ENCODE results near the gene CFAP43. TPM values are rescaled to one million over a fixed set of nuclear protein-coding genes. Genes with fewer than 3 reads are reported as not detected.

The CFAP43 gene
- total and polyA plus RNA-seq, 2 experiments from 2014 or later = 0.24 to 0.44 TPM

- no peak overlapping the region for H3K4me3 ChIP-seq
- DNase-seq (ENCODE audit: low spot score) (no peak), ATAC-seq (no peak)
- TF ChIP-seq EZH2 (IDR thresholded peaks at IDR 0.05; ENCODE audit: low read depth, unreplicated experiment) = no peak
- no peak for TF ChIP-seq EZH2phosphoT487 (IDR thresholded peaks at IDR 0.05; ENCODE audit: unreplicated experiment)
- no peak for TF ChIP-seq NANOG (IDR thresholded peaks at IDR 0.05; ENCODE audit: borderline replicate concordance)
- TF ChIP-seq, protein P1, sequence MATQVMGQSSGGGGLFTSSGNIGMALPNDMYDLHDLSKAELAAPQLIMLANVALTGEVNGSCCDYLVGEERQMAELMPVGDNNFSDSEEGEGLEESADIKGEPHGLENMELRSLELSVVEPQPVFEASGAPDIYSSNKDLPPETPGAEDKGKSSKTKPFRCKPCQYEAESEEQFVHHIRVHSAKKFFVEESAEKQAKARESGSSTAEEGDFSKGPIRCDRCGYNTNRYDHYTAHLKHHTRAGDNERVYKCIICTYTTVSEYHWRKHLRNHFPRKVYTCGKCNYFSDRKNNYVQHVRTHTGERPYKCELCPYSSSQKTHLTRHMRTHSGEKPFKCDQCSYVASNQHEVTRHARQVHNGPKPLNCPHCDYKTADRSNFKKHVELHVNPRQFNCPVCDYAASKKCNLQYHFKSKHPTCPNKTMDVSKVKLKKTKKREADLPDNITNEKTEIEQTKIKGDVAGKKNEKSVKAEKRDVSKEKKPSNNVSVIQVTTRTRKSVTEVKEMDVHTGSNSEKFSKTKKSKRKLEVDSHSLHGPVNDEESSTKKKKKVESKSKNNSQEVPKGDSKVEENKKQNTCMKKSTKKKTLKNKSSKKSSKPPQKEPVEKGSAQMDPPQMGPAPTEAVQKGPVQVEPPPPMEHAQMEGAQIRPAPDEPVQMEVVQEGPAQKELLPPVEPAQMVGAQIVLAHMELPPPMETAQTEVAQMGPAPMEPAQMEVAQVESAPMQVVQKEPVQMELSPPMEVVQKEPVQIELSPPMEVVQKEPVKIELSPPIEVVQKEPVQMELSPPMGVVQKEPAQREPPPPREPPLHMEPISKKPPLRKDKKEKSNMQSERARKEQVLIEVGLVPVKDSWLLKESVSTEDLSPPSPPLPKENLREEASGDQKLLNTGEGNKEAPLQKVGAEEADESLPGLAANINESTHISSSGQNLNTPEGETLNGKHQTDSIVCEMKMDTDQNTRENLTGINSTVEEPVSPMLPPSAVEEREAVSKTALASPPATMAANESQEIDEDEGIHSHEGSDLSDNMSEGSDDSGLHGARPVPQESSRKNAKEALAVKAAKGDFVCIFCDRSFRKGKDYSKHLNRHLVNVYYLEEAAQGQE (IDR thresholded peaks at IDR 0.05; ENCODE audit: unreplicated experiment) = no peak
- TF ChIP-seq JUNB (IDR thresholded peaks at IDR 0.05; ENCODE audit: unreplicated experiment) = no peak
- TF ChIP-seq, protein P2, sequence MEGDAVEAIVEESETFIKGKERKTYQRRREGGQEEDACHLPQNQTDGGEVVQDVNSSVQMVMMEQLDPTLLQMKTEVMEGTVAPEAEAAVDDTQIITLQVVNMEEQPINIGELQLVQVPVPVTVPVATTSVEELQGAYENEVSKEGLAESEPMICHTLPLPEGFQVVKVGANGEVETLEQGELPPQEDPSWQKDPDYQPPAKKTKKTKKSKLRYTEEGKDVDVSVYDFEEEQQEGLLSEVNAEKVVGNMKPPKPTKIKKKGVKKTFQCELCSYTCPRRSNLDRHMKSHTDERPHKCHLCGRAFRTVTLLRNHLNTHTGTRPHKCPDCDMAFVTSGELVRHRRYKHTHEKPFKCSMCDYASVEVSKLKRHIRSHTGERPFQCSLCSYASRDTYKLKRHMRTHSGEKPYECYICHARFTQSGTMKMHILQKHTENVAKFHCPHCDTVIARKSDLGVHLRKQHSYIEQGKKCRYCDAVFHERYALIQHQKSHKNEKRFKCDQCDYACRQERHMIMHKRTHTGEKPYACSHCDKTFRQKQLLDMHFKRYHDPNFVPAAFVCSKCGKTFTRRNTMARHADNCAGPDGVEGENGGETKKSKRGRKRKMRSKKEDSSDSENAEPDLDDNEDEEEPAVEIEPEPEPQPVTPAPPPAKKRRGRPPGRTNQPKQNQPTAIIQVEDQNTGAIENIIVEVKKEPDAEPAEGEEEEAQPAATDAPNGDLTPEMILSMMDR (conservative IDR thresholded peaks at IDR 0.05; ENCODE audit: low read depth in 2 of 2) = no peak
- TF ChIP-seq CREB1 (CRISPR knock-in tag; IDR thresholded peaks at IDR 0.05; ENCODE audit: low read depth) = no peak
- TF ChIP-seq POLR2AphosphoS5 (IDR thresholded peaks at IDR 0.05; ENCODE audit: low read depth) = no peak
- no peak for TF ChIP-seq STAT1 (IDR thresholded peaks at IDR 0.05; ENCODE audit: unreplicated experiment)
- TF ChIP-seq, protein P3, sequence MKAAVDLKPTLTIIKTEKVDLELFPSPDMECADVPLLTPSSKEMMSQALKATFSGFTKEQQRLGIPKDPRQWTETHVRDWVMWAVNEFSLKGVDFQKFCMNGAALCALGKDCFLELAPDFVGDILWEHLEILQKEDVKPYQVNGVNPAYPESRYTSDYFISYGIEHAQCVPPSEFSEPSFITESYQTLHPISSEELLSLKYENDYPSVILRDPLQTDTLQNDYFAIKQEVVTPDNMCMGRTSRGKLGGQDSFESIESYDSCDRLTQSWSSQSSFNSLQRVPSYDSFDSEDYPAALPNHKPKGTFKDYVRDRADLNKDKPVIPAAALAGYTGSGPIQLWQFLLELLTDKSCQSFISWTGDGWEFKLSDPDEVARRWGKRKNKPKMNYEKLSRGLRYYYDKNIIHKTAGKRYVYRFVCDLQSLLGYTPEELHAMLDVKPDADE (IDR thresholded peaks at IDR 0.05) = no peak
- TF ChIP-seq ZNF462 (CRISPR knock-in tag; IDR thresholded peaks at IDR 0.05) = no peak
- no peak for TF ChIP-seq ZNF331 (CRISPR knock-in tag; IDR thresholded peaks at IDR 0.05; ENCODE audit: low read depth)
- no peak for TF ChIP-seq ZNF114 (CRISPR knock-in tag; IDR thresholded peaks at IDR 0.05)
- no peak overlapping the region for H3K27ac Mint-ChIP-seq
- H3K4me2 ChIP-seq = no peak overlapping the region
- no peak overlapping the region for H3K4me3 Mint-ChIP-seq
- H3K9me2 ChIP-seq (ENCODE audit: insufficient read depth) = no peaks in the 10 kb centered on the region
- H3K79me2 ChIP-seq (replicated peaks; ENCODE audit: insufficient read depth) = no peaks in the 10 kb centered on the region
- H3K27ac ChIP-seq (ENCODE audit: low read depth) = no peak overlapping the region
- no peak overlapping the region for H2AFZ ChIP-seq
- H3F3A ChIP-seq (replicated peaks; ENCODE audit: low read depth) = no peaks in the 10 kb centered on the region
- no peaks in the 10 kb centered on the region for H3K36me3 ChIP-seq (ENCODE audit: insufficient read depth)
- H3K4me1 ChIP-seq (ENCODE audit: insufficient read depth) = no peaks in the 10 kb centered on the region
- no peaks in the 10 kb centered on the region for H3K27me3 ChIP-seq (ENCODE audit: insufficient read depth)
- peaks cover 4% of the 10 kb centered on the region; the same call in 1 of the 3 replicates for H3K4me1 Mint-ChIP-seq
- no peaks in the 10 kb centered on the region for H3K27me3 Mint-ChIP-seq (ENCODE audit: insufficient read depth, low read depth, poor library complexity)
- no peaks in the 10 kb centered on the region for H4K20me1 ChIP-seq (replicated peaks; ENCODE audit: insufficient read depth)
- H3K36me3 Mint-ChIP-seq (ENCODE audit: low read depth) = no peaks in the 10 kb centered on the region
- no peaks in the 10 kb centered on the region for H3K9me3 Mint-ChIP-seq
Measured at GRCh38 chr10:104201636-104202035, 30.5 kb downstream of the CFAP43 start.

All from GM23338 (cell line).